SH-SY5Y (cell line): ENCODE measurements around the gene GPRC5B.

Source experiments
- GATA2 ChIP-seq: IDR thresholded peaks from 2 replicates; pipeline ENCODE4 v1.6.1; 2011; ENCODE audit warnings: mild to moderate bottlenecking, low read depth, low read length
- GATA3 ChIP-seq: IDR thresholded peaks from 2 replicates; pipeline ENCODE4 v1.6.1; 2011; ENCODE audit warnings: low read depth, mild to moderate bottlenecking, low read length, moderate library complexity

- TF ChIP-seq GATA2 (no peak), GATA3 (no peak)
These were observed 20.1 kb downstream of the GPRC5B start for GRCh38 chr16:19864566-19864965.
